Adipocyte (in vitro differentiated cells): ENCODE measurements around the gene CRB1.
A peak's percentile ranks its signal among the peaks of the same experiment; 100 is the strongest.

Experiments
- DNase-seq: peaks from one replicate; pipeline ENCODE4 v3.0.0-alpha.2; 2015; ENCODE audit warnings: low read depth
- H3K27me3 ChIP-seq: replicated peaks from 2 replicates; pipeline ENCODE4 v1.7.0; 2013; ENCODE audit warnings: mild to moderate bottlenecking, low read length, moderate library complexity; ENCODE audit not compliant: control insufficient read depth, insufficient read depth
- H3K36me3 ChIP-seq: 2 replicates; pipeline ENCODE4 v1.7.0; 2013; ENCODE audit warnings: low read length, mild to moderate bottlenecking, moderate library complexity; ENCODE audit not compliant: control insufficient read depth, insufficient read depth, severe bottlenecking
- H3K4me1 ChIP-seq: 2 replicates; pipeline ENCODE4 v1.7.0; 2013; ENCODE audit warnings: mild to moderate bottlenecking, low read length, moderate library complexity; ENCODE audit not compliant: control insufficient read depth, insufficient read depth
- H3K4me3 ChIP-seq: 2 replicates; pipeline ENCODE4 v1.7.0; 2013; ENCODE audit warnings: mild to moderate bottlenecking, low read length, moderate library complexity
- H3K9ac ChIP-seq: 2 replicates; pipeline ENCODE4 v1.7.0; 2013; ENCODE audit warnings: mild to moderate bottlenecking, low read length, moderate library complexity
- H3K9me3 ChIP-seq: 2 replicates; pipeline ENCODE4 v1.7.0; 2013; ENCODE audit warnings: mild to moderate bottlenecking, low read length, moderate library complexity; ENCODE audit not compliant: control insufficient read depth

Gene CRB1

DNA sequence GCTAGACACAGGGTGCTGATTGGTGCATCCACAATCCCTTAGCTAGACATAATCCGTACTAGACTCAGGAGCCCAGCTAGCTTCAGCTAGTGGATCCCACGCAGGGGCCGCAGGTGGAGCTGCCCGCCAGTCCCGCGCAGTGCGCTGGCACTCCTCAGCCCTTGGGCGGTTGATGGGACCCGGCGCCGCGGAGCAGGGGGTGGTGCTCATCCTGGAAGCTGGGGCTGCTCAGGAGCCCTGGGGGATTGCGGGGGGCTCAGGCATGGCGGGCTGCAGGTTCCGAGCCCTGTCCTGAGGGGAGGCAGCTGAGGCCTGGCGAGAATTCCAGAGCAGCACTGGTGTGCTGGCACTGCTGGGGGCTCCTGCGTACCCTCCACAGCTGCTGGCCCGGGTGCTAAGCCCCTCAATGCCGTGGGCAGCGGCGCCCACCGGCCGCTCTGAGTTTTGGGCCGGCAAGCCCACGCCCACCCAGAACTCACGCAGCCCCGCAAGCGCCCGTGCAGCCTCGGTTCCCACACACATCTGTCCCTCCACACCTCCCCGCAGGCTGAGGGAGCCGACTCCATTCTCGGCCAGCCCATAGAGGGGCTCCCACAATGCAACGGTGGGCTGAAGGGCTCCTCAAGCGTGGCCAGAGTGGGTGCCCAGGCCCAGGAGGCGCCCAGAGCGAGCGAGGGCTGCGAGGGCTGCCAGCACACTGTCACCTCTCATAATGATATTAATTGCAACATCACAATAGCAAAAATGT lies 87.4 kb downstream of the CRB1 start:
- H3K27me3 ChIP-seq: no peaks in the 10 kb centered on the region
- no peak overlapping the region for H3K4me3 ChIP-seq
- H3K9me3 ChIP-seq: no peaks in the 10 kb centered on the region
- no peak for DNase-seq
- no peaks in the 10 kb centered on the region for H3K36me3 ChIP-seq
- H3K9ac ChIP-seq: no peak overlapping the region
- H3K4me1 ChIP-seq: peaks cover 4% of the 10 kb centered on the region

GRCh38 chr1:197356723-197357533 lies 88.9 kb downstream of the CRB1 start:
- peak; percentile 61 for DNase-seq
- no peaks in the 10 kb centered on the region for H3K36me3 ChIP-seq
- H3K27me3 ChIP-seq: no peaks in the 10 kb centered on the region
- no peak overlapping the region for H3K9ac ChIP-seq
- H3K4me3 ChIP-seq: no peak overlapping the region
- H3K4me1 ChIP-seq: no peaks in the 10 kb centered on the region
- H3K9me3 ChIP-seq: no peaks in the 10 kb centered on the region

- no peak for DNase-seq
- Histone ChIP-seq H3K9me3 (no peaks in the 10 kb centered on the region), H3K36me3 (no peaks in the 10 kb centered on the region), H3K9ac (no peak overlapping the region), H3K4me1 (no peaks in the 10 kb centered on the region), H3K27me3 (no peaks in the 10 kb centered on the region), H3K4me3 (no peak overlapping the region)
Observed at GRCh38 chr1:197358959-197359358, 90.9 kb downstream of the CRB1 start.

- Histone ChIP-seq H3K36me3 (no peaks in the 10 kb centered on the region), H3K27me3 (no peaks in the 10 kb centered on the region), H3K4me3 (no peak overlapping the region), H3K4me1 (no peaks in the 10 kb centered on the region), H3K9ac (no peak overlapping the region), H3K9me3 (no peaks in the 10 kb centered on the region)
- DNase-seq: no peak
Observed at GRCh38 chr1:197360068-197360467, 92.0 kb downstream of the CRB1 start.

DNA sequence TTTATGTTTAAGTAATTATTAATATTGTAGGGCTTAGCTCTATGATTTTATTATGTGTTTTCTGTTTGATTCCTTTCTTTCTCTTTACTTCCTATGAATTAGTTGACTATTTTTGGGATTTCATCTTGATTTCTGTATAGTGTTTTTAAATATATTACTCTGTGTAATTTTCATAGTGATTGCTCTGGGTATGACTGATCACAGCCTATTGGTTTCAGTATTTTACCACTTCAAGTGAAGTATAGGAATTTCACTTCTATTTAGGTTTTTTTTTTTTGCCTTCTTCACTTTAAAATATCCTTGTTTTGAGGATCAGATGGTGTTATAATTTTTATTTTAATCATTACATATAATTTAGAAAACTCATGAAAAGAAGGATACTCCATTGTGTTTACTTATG lies 94.8 kb downstream of the CRB1 start:
- Histone ChIP-seq H3K36me3 (no peaks in the 10 kb centered on the region), H3K4me3 (no peak overlapping the region), H3K27me3 (no peaks in the 10 kb centered on the region), H3K4me1 (no peaks in the 10 kb centered on the region), H3K9ac (no peak overlapping the region), H3K9me3 (no peaks in the 10 kb centered on the region)
- DNase-seq: no peak

- Histone ChIP-seq H3K4me1 (no peaks in the 10 kb centered on the region), H3K9ac (no peak overlapping the region), H3K4me3 (no peak overlapping the region), H3K27me3 (no peaks in the 10 kb centered on the region), H3K9me3 (no peaks in the 10 kb centered on the region), H3K36me3 (no peaks in the 10 kb centered on the region)
- no peak for DNase-seq
Observed at GRCh38 chr1:197363855-197364254, 95.8 kb downstream of the CRB1 start.

DNA sequence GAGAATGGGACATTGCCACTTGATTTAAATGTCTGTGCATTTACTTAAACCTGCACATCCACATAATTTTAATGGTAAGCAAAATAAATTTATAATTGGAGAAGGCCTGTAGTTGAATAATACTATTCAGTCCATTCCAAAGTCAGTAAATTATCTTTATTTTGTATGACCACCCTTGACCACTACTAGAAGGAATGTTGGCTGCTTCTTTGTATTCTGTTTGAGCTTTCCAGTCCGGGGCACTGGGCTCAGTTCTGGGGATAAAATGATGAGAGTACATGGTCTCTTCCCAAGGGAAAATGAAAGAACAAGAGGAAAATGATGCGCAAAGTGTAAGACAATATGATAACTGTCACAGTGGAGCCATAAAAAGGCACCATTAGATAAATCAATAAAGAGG lies 98.9 kb downstream of the CRB1 start:
- H3K27me3 ChIP-seq: no peaks in the 10 kb centered on the region
- H3K9me3 ChIP-seq: no peaks in the 10 kb centered on the region
- no peak overlapping the region for H3K4me3 ChIP-seq
- H3K4me1 ChIP-seq: no peaks in the 10 kb centered on the region
- no peak overlapping the region for H3K9ac ChIP-seq
- no peak for DNase-seq
- H3K36me3 ChIP-seq: no peaks in the 10 kb centered on the region

DNA sequence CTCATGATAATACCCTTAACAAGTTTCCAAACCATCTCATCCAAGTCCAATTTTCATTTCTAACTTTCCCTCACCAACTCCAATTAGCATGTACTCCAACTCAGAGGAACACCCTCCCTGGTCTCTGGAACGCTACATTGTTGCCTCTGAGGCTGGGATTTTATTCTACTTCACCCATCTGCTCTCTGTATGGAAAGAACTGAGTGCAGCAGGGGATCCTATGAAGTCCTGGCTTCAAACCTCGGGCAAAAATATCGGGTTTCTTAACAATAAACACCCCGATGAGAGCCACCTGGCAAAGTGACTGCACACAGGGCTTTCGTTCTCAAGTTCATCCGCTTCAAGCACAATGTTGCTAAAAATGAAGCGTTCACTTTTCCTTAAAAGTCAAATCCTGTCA lies 99.6 kb downstream of the CRB1 start:
- no peaks in the 10 kb centered on the region for H3K4me1 ChIP-seq
- DNase-seq: no peak
- no peak overlapping the region for H3K4me3 ChIP-seq
- H3K9ac ChIP-seq: no peak overlapping the region
- no peaks in the 10 kb centered on the region for H3K36me3 ChIP-seq
- H3K9me3 ChIP-seq: no peaks in the 10 kb centered on the region
- no peaks in the 10 kb centered on the region for H3K27me3 ChIP-seq

- no peaks in the 10 kb centered on the region for H3K9me3 ChIP-seq
- H3K27me3 ChIP-seq: no peaks in the 10 kb centered on the region
- H3K4me3 ChIP-seq: no peak overlapping the region
- no peaks in the 10 kb centered on the region for H3K4me1 ChIP-seq
- H3K9ac ChIP-seq: no peak overlapping the region
- DNase-seq: no peak
- no peaks in the 10 kb centered on the region for H3K36me3 ChIP-seq
Observed at GRCh38 chr1:197374428-197374827, 106.4 kb downstream of the CRB1 start.

- H3K4me1 ChIP-seq: no peaks in the 10 kb centered on the region
- no peaks in the 10 kb centered on the region for H3K9me3 ChIP-seq
- no peak overlapping the region for H3K9ac ChIP-seq
- H3K27me3 ChIP-seq: no peaks in the 10 kb centered on the region
- no peak for DNase-seq
- H3K4me3 ChIP-seq: no peak overlapping the region
- no peaks in the 10 kb centered on the region for H3K36me3 ChIP-seq
Observed at GRCh38 chr1:197384471-197384870, 116.4 kb downstream of the CRB1 start.

GRCh38 chr1:197388801-197389200 lies 120.7 kb downstream of the CRB1 start:
- no peak for DNase-seq
- H3K27me3 ChIP-seq: no peaks in the 10 kb centered on the region
- H3K4me1 ChIP-seq: no peaks in the 10 kb centered on the region
- H3K9ac ChIP-seq: no peak overlapping the region
- H3K4me3 ChIP-seq: no peak overlapping the region
- H3K36me3 ChIP-seq: no peaks in the 10 kb centered on the region
- H3K9me3 ChIP-seq: no peaks in the 10 kb centered on the region
